ENCODE data around the gene CHST8.

The CHST8 gene

GRCh38 chr19:33805313-33805712, 183.6 kb downstream of the CHST8 start:
- no peak for TF ChIP-seq CTCF (IDR thresholded peaks at IDR 0.05; ENCODE audit: control insufficient read depth, insufficient read depth, low read depth, low read length, missing control alignments)

GRCh38 chr19:33805840-33806433, 184.2 kb downstream of the CHST8 start:
- no peak for TF ChIP-seq CTCF (IDR thresholded peaks at IDR 0.05; ENCODE audit: control insufficient read depth, insufficient read depth, low read depth, low read length, missing control alignments)
- DNase-seq (ENCODE audit: low read depth) = no peak

More at GRCh38 chr19:33805313-33805712, 183.6 kb downstream of the CHST8 start:
- H3K4me3 ChIP-seq (ENCODE audit: control insufficient read depth, low read depth, low read length) = no peak overlapping the region
- DNase-seq (ENCODE audit: low read depth) = no peak

GRCh38 chr19:33806434-33806881, 184.7 kb downstream of the CHST8 start:
- no peak for TF ChIP-seq CTCF (IDR thresholded peaks at IDR 0.05; ENCODE audit: control insufficient read depth, insufficient read depth, low read depth, low read length, missing control alignments)
- no peak overlapping the region for H3K4me3 ChIP-seq (ENCODE audit: control insufficient read depth, low read depth, low read length)
- DNase-seq (ENCODE audit: low read depth) = no peak

More at GRCh38 chr19:33805840-33806433, 184.2 kb downstream of the CHST8 start:
- no peak overlapping the region for H3K4me3 ChIP-seq (ENCODE audit: control insufficient read depth, low read depth, low read length)

GRCh38 chr19:33808399-33808798, 186.6 kb downstream of the CHST8 start:
- H3K4me3 ChIP-seq (ENCODE audit: control insufficient read depth, low read depth, low read length) = no peak overlapping the region
- TF ChIP-seq CTCF (IDR thresholded peaks at IDR 0.05; ENCODE audit: control insufficient read depth, insufficient read depth, low read depth, low read length, missing control alignments) = no peak
- DNase-seq (ENCODE audit: low read depth) = no peak

GRCh38 chr19:33809960-33810359, 188.2 kb downstream of the CHST8 start:
- TF ChIP-seq CTCF (IDR thresholded peaks at IDR 0.05; ENCODE audit: control insufficient read depth, insufficient read depth, low read depth, low read length, missing control alignments) = no peak
- H3K4me3 ChIP-seq (ENCODE audit: control insufficient read depth, low read depth, low read length) = no peak overlapping the region
- DNase-seq (ENCODE audit: low read depth) = no peak

GRCh38 chr19:33810821-33811220, 189.1 kb downstream of the CHST8 start:
- no peak for TF ChIP-seq CTCF (IDR thresholded peaks at IDR 0.05; ENCODE audit: control insufficient read depth, insufficient read depth, low read depth, low read length, missing control alignments)
- no peak for DNase-seq (ENCODE audit: low read depth)
- no peak overlapping the region for H3K4me3 ChIP-seq (ENCODE audit: control insufficient read depth, low read depth, low read length)
